ENCODE data around the gene FAM187B.

GRCh38 chr19:35195830-35196229 lies 32.7 kb downstream of the FAM187B start:
- TF ChIP-seq CTCF (IDR thresholded peaks at IDR 0.05; ENCODE audit: poor library complexity) (no peak), EZH2 (IDR thresholded peaks at IDR 0.05; ENCODE audit: borderline replicate concordance) (no peak)

Measured in hepatocyte (in vitro differentiated cells).